H1 (cell line): ENCODE measurements around the gene APBA2. TPM values are rescaled to one million over a fixed set of nuclear protein-coding genes. Genes with fewer than 3 reads are reported as not detected.

ENCODE experiments used
- CTCF ChIA-PET: fragments of 300-600 bp; sonication (Branson Sonifier 250); formaldehyde crosslinking; loops from one replicate; lab custom pipeline; 2021; ENCODE audit not compliant: partially characterized antibody; lab: Charles Lee
- POLR2A ChIA-PET: fragments of 300-600 bp; sonication (Branson Sonifier 250); formaldehyde crosslinking; loops from one replicate; lab custom pipeline; 2021; ENCODE audit warnings: inconsistent platforms; ENCODE audit not compliant: partially characterized antibody; lab: Charles Lee
- DNase-seq, 2 experiments: peaks; one replicate each; pipeline versions ENCODE4 v3.0.0 to v3.0.0-alpha.2; 2010 to 2022; ENCODE audit warnings: low spot score in 2 of 2, low read depth in 1 of 2, mixed read lengths in 1 of 2
- FAIRE-seq: peaks from 2 replicates; lab custom pipeline; 2011; peaks lifted over from hg19 to GRCh38; lab: Jason Lieb, UNC
- H2AFZ ChIP-seq: 2 replicates; pipeline ENCODE4 v1.8.1; 2012; ENCODE audit warnings: low read length, inconsistent platforms
- H2AK5ac ChIP-seq: 2 replicates; pipeline ENCODE4 v1.6.1; 2013; ENCODE audit warnings: low read depth, low read length
- H2BK120ac ChIP-seq: replicated peaks from 2 replicates; pipeline ENCODE3; 2013; ENCODE audit warnings: low read depth, low read length, inconsistent platforms
- H2BK12ac ChIP-seq: 2 replicates; pipeline ENCODE4 v1.6.1; 2013; ENCODE audit warnings: low read depth, low read length
- H2BK15ac ChIP-seq: 2 replicates; pipeline ENCODE4 v1.6.1; 2013; ENCODE audit warnings: low read length
- H2BK20ac ChIP-seq: 2 replicates; pipeline ENCODE4 v1.6.1; 2013; ENCODE audit warnings: low read length
- H2BK5ac ChIP-seq: 2 replicates; pipeline ENCODE4 v1.6.1; 2013; ENCODE audit warnings: low read depth, low read length
- H3K14ac ChIP-seq: 2 replicates; pipeline ENCODE4 v1.6.1; 2013; ENCODE audit warnings: inconsistent platforms; ENCODE audit not compliant: insufficient read length
- H3K18ac ChIP-seq: 2 replicates; pipeline ENCODE4 v1.6.1; 2013; ENCODE audit warnings: low read length; ENCODE audit errors: extremely low read depth
- H3K23ac ChIP-seq: 2 replicates; pipeline ENCODE4 v1.6.1; 2013; ENCODE audit warnings: inconsistent platforms; ENCODE audit not compliant: insufficient read length
- H3K23me2 ChIP-seq: 2 replicates; pipeline ENCODE4 v1.6.1; 2013; ENCODE audit warnings: low read depth, low read length
- H3K27ac ChIP-seq: 2 replicates; pipeline ENCODE4 v1.6.1; 2011; ENCODE audit warnings: low read depth, low read length, inconsistent platforms
- H3K27me3 ChIP-seq, 4 experiments: replicated peaks in 1 of 4; 1 replicate in 1 of 4; 2 replicates in 3 of 4; pipeline versions ENCODE4 v1.6.1 to v1.8.1; 2011 to 2013; ENCODE audit warnings: low read length in 3 of 4, mild to moderate bottlenecking in 3 of 4, inconsistent platforms in 2 of 4, mixed read lengths in 2 of 4, moderate library complexity in 1 of 4; ENCODE audit not compliant: control insufficient read depth in 3 of 4, insufficient read depth in 3 of 4; ENCODE audit errors: extremely low read depth in 1 of 4
- H3K36me3 ChIP-seq, 4 experiments: 2 replicates each; pipeline versions ENCODE4 v1.6.1 to v1.8.1; 2011 to 2013; ENCODE audit warnings: mild to moderate bottlenecking in 4 of 4, low read length in 3 of 4, moderate library complexity in 2 of 4, control low read depth in 1 of 4, inconsistent platforms in 1 of 4; ENCODE audit not compliant: insufficient read depth in 4 of 4, control insufficient read depth in 2 of 4
- H3K4ac ChIP-seq: replicated peaks from 2 replicates; pipeline ENCODE3; 2013; ENCODE audit warnings: low read length, low read depth, mixed read lengths, inconsistent platforms; ENCODE audit not compliant: insufficient read length
- H3K4me1 ChIP-seq, 4 experiments: replicated peaks in 1 of 4; 1 replicate in 1 of 4; 2 replicates in 3 of 4; pipeline versions ENCODE4 v1.6.1 to v1.8.1; 2011 to 2013; ENCODE audit warnings: low read length in 3 of 4, inconsistent platforms in 2 of 4, mixed read lengths in 1 of 4; ENCODE audit not compliant: insufficient read depth in 4 of 4, control insufficient read depth in 3 of 4
- H3K4me2 ChIP-seq, 2 experiments: 2 replicates each; pipeline versions ENCODE4 v1.6.1 to v1.8.1; 2011 to 2013; ENCODE audit warnings: low read depth in 2 of 2, low read length in 2 of 2, control low read depth in 1 of 2, inconsistent platforms in 1 of 2, mild to moderate bottlenecking in 1 of 2; ENCODE audit not compliant: insufficient read depth in 1 of 2
- H3K4me3 ChIP-seq, 4 experiments: fragments of 200-600, 300-600 bp in 1 of 4; sonication (generic), shearing (Covaris generic), sonication (Bioruptor Twin) in 1 of 4; 2 replicates each; pipeline versions ENCODE4 v1.5.1 to v1.8.1; 2011 to 2016; ENCODE audit warnings: low read length in 4 of 4, low read depth in 3 of 4, control low read depth in 2 of 4, inconsistent platforms in 2 of 4, mild to moderate bottlenecking in 2 of 4, mixed read lengths in 1 of 4, moderate library complexity in 1 of 4; ENCODE audit not compliant: insufficient read depth in 2 of 4; ENCODE audit errors: extremely low read depth in 1 of 4
- H3K56ac ChIP-seq: replicated peaks from 2 replicates; pipeline ENCODE3; 2013; ENCODE audit warnings: low read depth, mild to moderate bottlenecking, mixed read lengths, low read length, inconsistent platforms; ENCODE audit not compliant: insufficient read length
- H3K79me1 ChIP-seq: 2 replicates; pipeline ENCODE4 v1.6.1; 2013; ENCODE audit warnings: low read depth, low read length, control low read depth
- H3K79me2 ChIP-seq, 2 experiments: 2 replicates each; pipeline versions ENCODE4 v1.6.1 to v1.8.1; 2012 to 2013; ENCODE audit warnings: low read length in 2 of 2, mild to moderate bottlenecking in 2 of 2, inconsistent platforms in 1 of 2; ENCODE audit not compliant: insufficient read depth in 2 of 2, control insufficient read depth in 1 of 2
- H3K9ac ChIP-seq, 4 experiments: replicated peaks in 1 of 4; 1 replicate in 1 of 4; 2 replicates in 3 of 4; pipeline versions ENCODE4 v1.6.1 to v1.8.1; 2011 to 2013; ENCODE audit warnings: low read depth in 3 of 4, low read length in 3 of 4, control low read depth in 2 of 4, mild to moderate bottlenecking in 2 of 4, moderate library complexity in 2 of 4, inconsistent platforms in 1 of 4; ENCODE audit errors: extremely low read depth in 1 of 4
- H3K9me3 ChIP-seq, 2 experiments: 2 replicates each; pipeline versions ENCODE4 v1.6.1 to v1.8.1; 2012 to 2013; ENCODE audit warnings: mild to moderate bottlenecking in 2 of 2, moderate library complexity in 2 of 2, control low read depth in 1 of 2, inconsistent platforms in 1 of 2, low read depth in 1 of 2, low read length in 1 of 2, mixed read lengths in 1 of 2; ENCODE audit not compliant: insufficient read depth in 2 of 2
- H4K20me1 ChIP-seq, 2 experiments: replicated peaks in 1 of 2; 2 replicates each; pipeline versions ENCODE3 to v1.8.1; 2011 to 2013; ENCODE audit warnings: inconsistent platforms in 2 of 2, low read length in 2 of 2, mild to moderate bottlenecking in 1 of 2; ENCODE audit not compliant: insufficient read depth in 2 of 2, control insufficient read depth in 1 of 2
- H4K5ac ChIP-seq: 2 replicates; pipeline ENCODE4 v1.6.1; 2013; ENCODE audit warnings: low read length, low read depth, mixed read lengths, inconsistent platforms; ENCODE audit not compliant: insufficient read length
- H4K8ac ChIP-seq: 2 replicates; pipeline ENCODE4 v1.8.0; 2013; ENCODE audit warnings: mild to moderate bottlenecking, moderate library complexity, low read length, inconsistent platforms; ENCODE audit not compliant: insufficient read depth; ENCODE audit errors: extremely low read depth
- H4K91ac ChIP-seq: replicated peaks from 2 replicates; pipeline ENCODE3; 2013; ENCODE audit warnings: low read length, mixed read lengths, inconsistent platforms; ENCODE audit not compliant: insufficient read length
- BCL11A ChIP-seq, 2 experiments: IDR thresholded peaks; one replicate each; pipeline ENCODE4 v1.6.1; 2011; ENCODE audit warnings: low read depth in 2 of 2, low read length in 2 of 2, mild to moderate bottlenecking in 2 of 2
- CHD2 ChIP-seq: IDR thresholded peaks from 2 replicates; pipeline ENCODE4 v1.6.1; 2012; ENCODE audit warnings: low read length, improper control_type of control experiment
- POLR2AphosphoS5 ChIP-seq: IDR thresholded peaks from 2 replicates; pipeline ENCODE4 v1.6.1; 2011; ENCODE audit warnings: low read depth, low read length
- SAP30 ChIP-seq: fragments of 300-600 bp; sonication (generic); IDR thresholded peaks from 2 replicates; pipeline ENCODE4 v1.7.1; 2012; ENCODE audit warnings: low read length, moderate library complexity, mild to moderate bottlenecking, inconsistent platforms; ENCODE audit not compliant: insufficient read depth, insufficient replicate concordance
- SP1 ChIP-seq: IDR thresholded peaks from 2 replicates; pipeline ENCODE4 v1.6.1; 2011; ENCODE audit warnings: low read depth, low read length
- TCF12 ChIP-seq: IDR thresholded peaks from 2 replicates; pipeline ENCODE4 v1.6.1; 2011; ENCODE audit warnings: low read depth, mild to moderate bottlenecking, low read length
- WGBS, 2 experiments: shearing (Covaris generic) in 1 of 2; methylation state at CpG; one replicate each; pipeline versions ENCODE4 v1.1.6 to v1.1.7; 2013 to 2015; ENCODE audit warnings: low lambda C conversion rate in 2 of 2, mixed read lengths in 2 of 2, inconsistent platforms in 1 of 2, low coverage in 1 of 2, missing lambda C conversion rate in 1 of 2; ENCODE audit not compliant: insufficient replicate concordance in 2 of 2, insufficient coverage in 1 of 2, insufficient read length in 1 of 2; ENCODE audit errors: extremely low coverage in 1 of 2, missing lambda C conversion rate in 1 of 2; 5-methylcytosine and 5-hydroxymethylcytosine counted together
- polyA plus RNA-seq, 7 experiments: library from polyadenylated mRNA; depleted of rRNA in 3 of 7; stranded (reverse) in 5 of 7; unstranded in 2 of 7; fragments of >200 nt in 5 of 7; fragments of 200-250 nt in 2 of 7; gene quantifications; 1 replicate in 5 of 7; 2 replicates in 1 of 7; 4 replicates in 1 of 7; pipeline versions ENCODE4 v1.2.1 to v1.2.3, GENCODE V29; 2011 to 2013; ENCODE audit warnings: missing spikeins in 2 of 7, mixed read lengths in 2 of 7
- total RNA-seq: library from RNA; stranded (reverse); fragmentation: NEBNext Ultra II Directional; extraction: Animal tissue kit (Norgen Biotek cat#: 25700); gene quantifications from 2 replicates; pipeline ENCODE4 v1.2.1, GENCODE V29; 2021

The APBA2 gene
- total and polyA plus RNA-seq, 2 of the 8 experiments (the other 6 are each of a cell fraction or from before 2014, with no cell fraction given): 15.5 to 19.0 TPM

GRCh38 chr15:29059871-29060640, 174.3 kb downstream of the APBA2 start:
- Histone ChIP-seq H3K4me2 (no peak overlapping the region), H3K9ac (no peak overlapping the region), H3K4me1 (peaks cover 9 to 28% (median 17%) of the 10 kb centered on the region in 4 experiments), H3K79me1 (no peaks in the 10 kb centered on the region), H3K4ac (no peak overlapping the region), H3K4me3 (no peak overlapping the region), H3K79me2 (no peaks in the 10 kb centered on the region), H3K18ac (no peak overlapping the region), H3K36me3 (no peaks in the 10 kb centered on the region), H2BK20ac (no peak overlapping the region), H4K91ac (no peak overlapping the region), H3K23me2 (peaks cover 2% of the 10 kb centered on the region; the same call in 1 of the 2 replicates), H3K56ac (no peak overlapping the region), H2BK12ac (no peak overlapping the region), H3K9me3 (peaks cover 4 to 11% of the 10 kb centered on the region in 2 experiments; a peak in 2 of 4 replicates), H2AFZ (no peak overlapping the region), H3K14ac (no peak overlapping the region), H2BK15ac (no peak overlapping the region), H3K23ac (no peak overlapping the region), H2AK5ac (no peak overlapping the region), H2BK120ac (no peak overlapping the region), H3K27ac (no peak overlapping the region), H4K5ac (no peak overlapping the region), H2BK5ac (no peak overlapping the region)
- CTCF ChIA-PET: interaction anchor here (1.4 to 1.8 kb wide), 4 partner anchors 10 to 30 kb away, joined by 3 to 7 read pairs (median 4); no protein-coding TSS in a partner anchor
- FAIRE-seq (no peak), DNase-seq (no peak)
- WGBS, 2 experiments: 95% methylated on average over 16 of the region's 16 CpGs; no CpG with 5 or more reads in 1 of the 2 experiments
- TF ChIP-seq SP1 (no peak), BCL11A (IDR thresholded peaks at IDR 0.05; ENCODE audit: low read depth in 2 of 2, low read length in 2 of 2) (no peak), POLR2AphosphoS5 (no peak), TCF12 (no peak), CHD2 (no peak), SAP30 (no peak)
- TF ChIP-seq, all 59 proteins: peak for 0
- Histone ChIP-seq H3K27me3 (no peaks in the 10 kb centered on the region), H4K20me1 (no peaks in the 10 kb centered on the region), H4K8ac (no peak overlapping the region)
- POLR2A ChIA-PET: no interaction called here
